ENCODE measurements around the gene DUSP21. TPM values are rescaled to one million over a fixed set of nuclear protein-coding genes. Genes with fewer than 3 reads are reported as not detected.
A peak's percentile ranks its signal among the peaks of the same experiment; 100 is the strongest.

The DUSP21 gene
- total and polyA plus RNA-seq, 10 of the 15 experiments (the other 5 are each of a cell fraction or from before 2014, with no cell fraction given), result not detected

GRCh38 chrX:44872821-44873414 is 29.1 kb downstream of the DUSP21 start, which contains the start of gene KDM6A (continued):
- peak; percentile 75 for TF ChIP-seq IRF3 (IDR thresholded peaks at IDR 0.05)
- peak; percentile 13; the same call in 1 of the 2 replicates for TF ChIP-seq SMC3 (IDR thresholded peaks at IDR 0.05; ENCODE audit: borderline replicate concordance, low read length)
- peak; percentile 95 for TF ChIP-seq CREB1 (IDR thresholded peaks at IDR 0.05; ENCODE audit: low read depth)
- no peak for TF ChIP-seq ZZZ3 (IDR thresholded peaks at IDR 0.05; ENCODE audit: control insufficient read depth, insufficient read length, low read depth)
- no peak for TF ChIP-seq TCF7 (IDR thresholded peaks at IDR 0.05; ENCODE audit: borderline replicate concordance)
- TF ChIP-seq BCLAF1 (IDR thresholded peaks at IDR 0.05), result no peak
- no peak for TF ChIP-seq FOXM1 (IDR thresholded peaks at IDR 0.05; ENCODE audit: low read depth, low read length)
- TF ChIP-seq SREBF1 (IDR thresholded peaks at IDR 0.05; ENCODE audit: low read length), result no peak
- peak; percentile 94 for TF ChIP-seq USF2 (IDR thresholded peaks at IDR 0.05; ENCODE audit: borderline replicate concordance, low read depth, low read length)
- no peak; the same call in 1 of the 2 replicates for TF ChIP-seq FOXK2 (IDR thresholded peaks at IDR 0.05)
